GM18870 (cell line): Measurements from ENCODE around the gene KAT5.
"Not testable (repeated sequence)": the region's sequence is repeated elsewhere in the genome, so short reads cannot be mapped to it uniquely, and the experiment has no call there.

Experiments used
- ATAC-seq: cut with Tn5 transposase; IDR thresholded peaks from one replicate; pipeline ENCODE4 v1.9.1; 2021; ENCODE audit warnings: moderate library complexity; ENCODE audit not compliant: unreplicated experiment

KAT5 gene

DNA sequence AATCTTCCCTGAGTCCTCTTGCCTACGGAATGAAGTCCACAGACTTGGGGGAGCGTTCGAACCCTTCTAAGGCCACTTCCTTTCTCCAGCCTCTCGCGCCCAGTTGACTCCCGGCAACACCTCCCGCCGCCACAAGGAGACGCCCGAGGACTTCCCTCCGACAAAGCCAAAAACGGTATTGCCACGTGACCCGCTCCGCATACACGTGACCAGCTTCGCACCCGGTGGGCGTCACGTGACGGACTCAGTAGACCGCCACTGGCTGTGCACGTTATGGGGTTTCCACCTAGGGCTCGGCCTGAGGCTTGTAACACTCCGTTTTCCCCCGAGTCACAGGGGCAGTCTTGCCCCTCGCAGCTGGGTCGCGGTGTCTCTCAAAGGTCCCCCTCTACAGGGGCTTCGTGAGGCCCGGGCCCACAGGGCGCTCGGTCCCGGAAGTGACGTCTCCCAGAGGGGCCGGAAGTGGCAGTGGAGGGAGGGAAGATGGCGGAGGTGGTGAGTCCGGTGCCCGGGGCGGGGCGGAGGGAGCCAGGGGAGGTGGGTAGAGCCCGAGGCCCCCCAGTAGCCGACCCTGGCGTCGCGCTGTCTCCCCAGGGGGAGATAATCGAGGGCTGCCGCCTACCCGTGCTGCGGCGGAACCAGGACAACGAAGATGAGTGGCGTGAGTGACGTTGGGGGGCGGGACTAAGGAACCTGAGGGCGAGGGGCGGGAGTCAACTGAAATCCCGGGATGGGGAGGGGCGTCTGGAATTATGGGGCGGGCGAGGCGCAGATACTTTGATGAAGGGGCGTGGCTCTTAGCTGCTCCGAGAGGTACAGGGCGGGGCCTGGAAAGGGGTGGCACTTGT lies at the start of gene KAT5:
KAT5 (plus strand) TSS at position 468 of the 848 bp plus-strand sequence; CDS start at position 484, 16 bp downstream.
- peak; percentile 69 for ATAC-seq

DNA sequence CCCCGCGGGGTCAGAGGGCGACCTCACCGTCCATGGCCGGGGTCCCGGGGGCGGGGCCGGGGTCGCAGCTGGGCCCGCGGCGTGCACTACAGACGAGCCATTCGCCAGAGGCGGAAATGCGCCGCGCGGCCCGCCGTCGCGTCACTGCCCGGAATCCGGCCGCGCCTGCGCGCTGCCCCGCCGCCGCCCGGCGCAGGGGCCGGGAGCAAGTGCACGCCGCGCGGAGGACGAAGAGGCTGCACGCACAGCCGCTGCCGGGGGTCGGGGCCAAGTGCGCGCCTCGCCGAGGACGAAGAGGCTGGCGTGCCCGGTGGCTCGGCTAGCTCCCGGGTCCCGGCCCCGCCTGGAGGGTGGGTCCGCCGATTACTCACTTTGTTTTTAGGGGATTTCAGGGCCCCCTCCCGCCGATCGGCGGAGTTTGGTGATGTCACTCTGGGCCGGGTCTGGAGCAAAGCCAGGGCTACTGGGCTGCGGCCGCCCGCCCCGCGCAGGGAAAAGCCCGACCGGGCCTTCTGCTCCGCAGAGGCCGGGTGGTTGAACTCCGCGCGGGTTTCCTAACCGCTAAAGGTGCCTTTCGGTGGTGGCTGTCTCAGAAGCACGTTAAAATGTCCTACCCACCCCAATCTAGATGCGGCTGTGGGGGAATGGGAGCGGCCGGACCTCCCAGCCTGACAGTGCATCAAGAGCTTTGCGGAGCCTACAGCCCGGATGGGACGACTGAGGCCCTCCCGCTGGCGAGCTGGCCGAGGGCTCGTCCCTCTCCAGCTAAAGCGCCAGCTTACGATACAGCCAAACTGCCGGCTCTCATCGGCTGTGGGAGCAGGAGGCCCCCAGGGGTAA lies 49.0 kb upstream of the KAT5 start, which contains the start of gene RELA:
RELA (minus strand) TSS at position 118 of the 840 bp plus-strand sequence; CDS start at position 34, 84 bp downstream.
- ATAC-seq = peak; percentile 63

GRCh38 chr11:65663639-65664200 lies 48.3 kb upstream of the KAT5 start:
- ATAC-seq = no peak

GRCh38 chr11:65672180-65672860 lies 39.7 kb upstream of the KAT5 start:
- no peak for ATAC-seq

DNA sequence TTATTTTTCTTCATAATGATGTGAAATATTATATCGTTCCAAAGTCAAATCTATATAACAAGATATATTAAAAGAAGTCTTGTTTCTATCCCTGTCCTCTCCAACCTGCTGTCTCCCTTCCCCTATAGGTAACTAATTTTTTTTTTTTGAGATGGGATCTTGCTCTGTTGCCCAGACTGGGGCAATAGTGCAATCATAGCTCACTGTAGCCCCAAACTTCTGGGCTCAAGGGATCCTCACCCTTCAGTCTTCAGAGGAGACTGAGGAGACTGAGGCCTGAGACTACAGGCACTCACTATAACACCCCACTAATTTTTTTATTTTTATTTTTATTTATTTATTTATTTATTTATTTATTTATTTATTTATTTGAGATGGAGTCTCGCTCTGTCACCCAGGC lies 39.1 kb upstream of the KAT5 start:
- no peak for ATAC-seq

DNA sequence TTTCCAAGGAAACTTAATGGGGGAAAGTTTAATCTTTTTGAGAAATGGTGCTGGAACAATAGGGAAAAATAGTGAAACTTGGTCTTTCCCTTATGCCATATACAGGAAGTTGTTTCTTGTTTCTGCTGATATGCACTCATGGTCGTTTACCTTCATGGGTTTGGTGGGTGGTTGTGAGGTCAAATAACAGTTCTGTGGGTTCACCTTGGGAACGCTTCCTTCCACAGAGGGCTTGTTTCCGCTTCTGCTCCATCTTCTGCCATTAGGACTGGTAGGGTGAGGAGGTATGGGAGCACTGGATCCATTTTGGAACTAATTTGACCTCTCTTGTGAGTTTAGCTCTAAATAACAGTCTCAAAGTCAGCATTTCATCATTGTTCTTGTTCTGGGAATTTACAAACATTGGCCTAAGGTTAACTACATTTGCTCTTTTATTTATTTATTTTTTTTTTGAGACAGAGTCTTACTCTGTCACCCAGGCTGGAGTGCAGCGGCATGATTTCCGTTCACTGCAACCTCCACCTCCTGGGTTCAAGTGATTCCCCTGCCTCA lies 31.8 kb upstream of the KAT5 start:
- no peak for ATAC-seq

DNA sequence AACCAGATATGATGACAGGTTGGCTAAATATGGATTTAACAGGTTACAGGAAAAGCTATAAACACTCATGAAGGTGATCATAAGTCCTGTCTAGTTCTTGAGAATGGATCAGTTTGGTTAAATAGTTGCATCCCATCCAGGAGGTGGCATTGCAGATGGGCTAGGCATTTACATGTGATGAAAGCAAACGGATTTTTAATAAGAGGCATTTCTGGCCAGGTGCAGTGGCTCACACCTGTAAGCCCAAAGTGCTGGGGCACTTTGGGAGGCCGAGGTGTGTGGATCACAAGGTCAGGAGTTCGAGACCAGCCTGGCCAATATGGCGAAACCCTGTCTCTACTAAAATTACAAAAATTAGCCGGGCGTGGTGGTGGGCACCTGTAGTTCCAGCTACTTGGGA lies 28.6 kb upstream of the KAT5 start:
- not testable (repeated sequence) for ATAC-seq

- ATAC-seq = no peak
Observed at GRCh38 chr11:65685981-65686380, 26.1 kb upstream of the KAT5 start.

DNA sequence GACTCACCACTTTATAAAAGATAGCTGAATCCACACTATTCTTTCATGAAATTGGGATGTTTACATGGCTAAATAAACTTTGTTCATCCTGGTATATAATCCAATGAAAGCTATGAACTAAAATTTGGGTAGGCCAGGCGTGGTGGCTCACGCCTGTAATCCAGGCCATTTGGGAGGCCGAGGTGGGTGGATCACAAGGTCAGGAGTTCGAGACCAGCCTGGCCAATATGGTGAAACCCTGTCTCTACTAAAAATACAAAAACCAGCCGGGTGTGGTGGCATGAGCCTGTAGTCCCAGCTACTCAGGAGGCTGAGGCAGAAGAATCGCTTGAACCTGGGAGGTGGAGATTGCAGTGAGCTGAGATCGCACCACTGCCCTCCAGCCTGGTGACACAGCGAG lies 20.2 kb upstream of the KAT5 start:
- ATAC-seq = not testable (repeated sequence)

DNA sequence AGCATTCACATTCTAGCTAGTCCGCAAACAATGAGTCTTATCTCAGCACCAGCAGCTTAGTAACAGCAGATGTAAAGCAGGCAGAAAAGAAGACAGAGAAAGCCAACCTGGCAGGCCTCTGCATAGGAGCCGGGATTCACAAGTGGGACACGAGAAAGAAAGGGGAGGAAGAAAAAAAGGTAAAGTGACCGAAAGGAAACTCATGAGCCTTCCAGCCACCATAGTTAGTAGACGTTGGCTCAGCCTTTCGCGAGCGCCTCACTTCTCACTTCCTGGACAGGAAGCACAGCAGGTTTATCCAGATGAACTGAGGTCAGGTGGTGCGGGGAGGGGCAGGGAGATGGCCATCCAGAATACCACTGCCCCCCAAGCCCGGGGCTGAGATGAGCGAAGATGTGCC lies 19.7 kb upstream of the KAT5 start:
- no peak for ATAC-seq

- no peak for ATAC-seq
Observed at GRCh38 chr11:65695459-65696241, 16.4 kb upstream of the KAT5 start.

- ATAC-seq = no peak
Observed at GRCh38 chr11:65696802-65697552, 15.1 kb upstream of the KAT5 start.

DNA sequence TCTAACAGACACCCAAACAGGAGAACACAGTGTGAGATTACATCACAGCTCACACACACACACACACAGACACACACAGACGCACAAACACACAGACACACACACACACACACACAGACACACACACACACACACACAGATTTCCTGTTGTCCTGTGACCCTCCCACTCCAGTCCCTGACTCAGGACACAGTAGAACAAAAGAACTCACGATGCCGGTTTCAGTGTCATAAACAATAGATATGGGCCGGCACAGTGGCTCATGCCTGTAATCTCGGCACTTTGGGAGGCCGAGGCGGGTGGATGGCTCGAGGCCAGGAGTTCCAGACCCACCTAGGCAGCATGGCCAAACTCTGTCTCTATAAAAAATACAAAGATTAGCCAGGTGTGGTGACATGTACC lies 13.8 kb upstream of the KAT5 start:
- no peak for ATAC-seq

DNA sequence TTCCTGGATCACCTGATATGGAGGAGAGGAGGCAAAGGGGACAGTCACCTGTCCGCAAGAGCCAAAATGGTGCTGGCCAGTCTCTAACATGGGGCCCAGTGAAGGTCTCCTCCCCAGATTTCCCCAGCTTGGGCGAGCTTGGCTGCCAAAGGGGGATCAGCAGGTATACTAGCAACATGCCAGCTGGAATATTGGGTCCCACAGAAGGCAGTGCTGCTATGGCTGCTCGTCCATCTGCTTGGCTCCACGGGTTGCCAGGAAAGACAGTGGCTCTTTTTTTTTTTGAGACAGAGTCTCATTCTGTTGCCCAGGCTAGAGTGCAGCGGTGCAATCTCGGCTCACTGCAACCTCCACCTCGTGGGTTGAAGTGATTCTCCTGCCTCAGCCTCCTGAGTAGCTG lies 12.7 kb upstream of the KAT5 start:
- no peak for ATAC-seq

GRCh38 chr11:65700399-65700798 lies 11.7 kb upstream of the KAT5 start:
- no peak for ATAC-seq

- no peak for ATAC-seq
Observed at GRCh38 chr11:65701686-65702085, 10.4 kb upstream of the KAT5 start.

GRCh38 chr11:65703846-65704245 lies 8.2 kb upstream of the KAT5 start:
- no peak for ATAC-seq

- not testable (repeated sequence) for ATAC-seq
Observed at GRCh38 chr11:65706303-65706763, 5.7 kb upstream of the KAT5 start.

DNA sequence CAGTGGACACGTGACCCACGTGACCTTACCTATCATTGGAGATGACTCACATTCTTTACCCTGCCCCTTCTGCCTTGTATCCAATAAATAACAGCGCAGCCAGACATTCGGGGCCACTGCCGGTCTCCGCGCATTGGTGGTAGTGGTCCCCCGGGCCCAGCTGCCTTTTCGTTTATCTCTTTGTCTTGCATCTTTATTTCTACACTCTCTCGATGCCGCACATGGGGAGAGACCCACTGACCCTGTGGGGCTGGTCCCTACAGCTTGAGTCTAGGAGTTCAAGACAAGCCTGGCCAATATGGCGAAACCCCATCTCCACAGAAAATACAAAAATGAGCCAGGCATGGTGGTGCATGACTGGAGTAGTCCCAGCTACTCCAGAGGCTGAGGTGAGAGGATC lies 5.0 kb upstream of the KAT5 start:
- not testable (repeated sequence) for ATAC-seq
